HCT116 (cell line): Measurements from ENCODE around the gene MRGPRX2. TPM values are rescaled to one million over a fixed set of nuclear protein-coding genes. Genes with fewer than 3 reads are reported as not detected.

Experiments used
- ATAC-seq: fragments of 200-7000 bp; cut with Tn5 transposase; 2 replicates; pipeline ENCODE4 v1.9.1; 2020; ENCODE audit warnings: mild to moderate bottlenecking, moderate library complexity
- BruUV-seq: library from RNA; stranded (reverse); fragments of 400-500 nt; replicated peaks from 2 replicates; lab custom pipeline; 2021; lab: Mats Ljungman, UMichigan
- CTCF ChIA-PET: fragments of 300-600 bp; sonication (Branson Sonifier 250); formaldehyde crosslinking; loops from one replicate; lab custom pipeline; 2021; ENCODE audit warnings: antibody characterized with exemption; lab: Charles Lee
- POLR2A ChIA-PET: fragments of 300-600, 350-600 bp; sonication (Branson Sonifier 250); formaldehyde crosslinking; loops from one replicate; lab custom pipeline; 2021; ENCODE audit warnings: antibody characterized with exemption; lab: Charles Lee
- RAD21 ChIA-PET, 2 experiments: fragments of 300-600 bp; sonication (Branson Sonifier 250); formaldehyde crosslinking; loops; one replicate each; lab custom pipeline; 2023; ENCODE audit warnings: low total read pairs in 2 of 2; ENCODE audit not compliant: uncharacterized antibody in 2 of 2, unreplicated experiment in 2 of 2, low non-redundant PET in 1 of 2; lab: Charles Lee
- DNase-seq: peaks from one replicate; pipeline ENCODE4 v3.0.0-alpha.2; 2010; ENCODE audit warnings: low read depth, low spot score
- H2AFZ ChIP-seq: fragments of 200-600 bp; shearing (Covaris generic), sonication (generic); 2 replicates; pipeline ENCODE4 v1.6.1; 2017; ENCODE audit warnings: low read depth, mixed run types, mixed read lengths, antibody characterized with exemption, low read length; ENCODE audit not compliant: poor library complexity, severe bottlenecking
- H3K27ac ChIP-seq: 2 replicates; pipeline ENCODE4 v1.5.1; 2012; ENCODE audit warnings: low read depth, low read length
- H3K27me3 ChIP-seq: fragments of 200-600 bp; sonication (generic); 2 replicates; pipeline ENCODE4 v1.6.1; 2016; ENCODE audit warnings: mixed run types, low read length, mixed read lengths; ENCODE audit not compliant: insufficient read depth
- H3K36me3 ChIP-seq, 2 experiments: fragments of 200-500 bp in 1 of 2; fragments of 200-600 bp in 1 of 2; sonication (Bioruptor generic) in 1 of 2; sonication (generic) in 1 of 2; 2 replicates each; pipeline versions ENCODE4 v1.5.1 to v1.6.1; 2014 to 2016; ENCODE audit warnings: low read length in 2 of 2, inconsistent platforms in 1 of 2, mixed read lengths in 1 of 2, mixed run types in 1 of 2; ENCODE audit not compliant: insufficient read depth in 2 of 2, control insufficient read depth in 1 of 2
- H3K4me1 ChIP-seq, 2 experiments: fragments of 200-600 bp in 1 of 2; sonication (generic) in 1 of 2; 2 replicates each; pipeline versions ENCODE4 v1.5.1 to v1.6.1; 2012 to 2017; ENCODE audit warnings: low read length in 2 of 2, inconsistent platforms in 1 of 2, mild to moderate bottlenecking in 1 of 2, mixed read lengths in 1 of 2, mixed run types in 1 of 2, moderate library complexity in 1 of 2; ENCODE audit not compliant: insufficient read depth in 2 of 2, control insufficient read depth in 1 of 2
- H3K4me2 ChIP-seq: fragments of 200-600 bp; sonication (generic); 2 replicates; pipeline ENCODE4 v1.6.1; 2017; ENCODE audit warnings: mixed run types, low read length, mixed read lengths
- H3K4me3 ChIP-seq, 2 experiments: fragments of 200-600 bp in 1 of 2; sonication (generic) in 1 of 2; replicated peaks in 1 of 2; 2 replicates each; pipeline ENCODE4 v1.5.1; 2011 to 2016; ENCODE audit warnings: low read length in 2 of 2, control low read depth in 1 of 2, low read depth in 1 of 2, mild to moderate bottlenecking in 1 of 2, mixed read lengths in 1 of 2, mixed run types in 1 of 2
- H3K79me2 ChIP-seq: fragments of 200-600 bp; sonication (generic); 2 replicates; pipeline ENCODE4 v1.6.1; 2017; ENCODE audit warnings: mild to moderate bottlenecking, mixed run types, low read length, moderate library complexity, mixed read lengths; ENCODE audit not compliant: insufficient read depth
- H3K9ac ChIP-seq: fragments of 200-600 bp; sonication (generic); 2 replicates; pipeline ENCODE4 v1.6.1; 2016; ENCODE audit warnings: low read length, mixed read lengths
- H3K9me2 ChIP-seq: fragments of 200-600 bp; sonication (generic), shearing (Covaris generic); 2 replicates; pipeline ENCODE4 v1.6.1; 2017; ENCODE audit warnings: mixed run types, mild to moderate bottlenecking, moderate library complexity; ENCODE audit not compliant: insufficient read depth
- H3K9me3 ChIP-seq, 2 experiments: fragments of 200-500 bp in 1 of 2; fragments of 200-600 bp in 1 of 2; sonication (Bioruptor generic) in 1 of 2; sonication (generic) in 1 of 2; 2 replicates each; pipeline ENCODE4 v1.6.1; 2014 to 2017; ENCODE audit warnings: low read length in 2 of 2, mixed read lengths in 2 of 2, inconsistent platforms in 1 of 2, low read depth in 1 of 2, mild to moderate bottlenecking in 1 of 2, mixed run types in 1 of 2, moderate library complexity in 1 of 2; ENCODE audit not compliant: control insufficient read depth in 1 of 2, insufficient read depth in 1 of 2
- H4K20me1 ChIP-seq: fragments of 200-600 bp; sonication (generic), shearing (Covaris generic); 2 replicates; pipeline ENCODE4 v1.6.1; 2017; ENCODE audit warnings: mixed run types, mild to moderate bottlenecking, moderate library complexity; ENCODE audit not compliant: insufficient read depth
- CEBPB ChIP-seq: IDR thresholded peaks from 2 replicates; pipeline ENCODE4 v1.6.1; 2012; ENCODE audit warnings: low read depth
- EGR1 ChIP-seq: IDR thresholded peaks from 2 replicates; pipeline ENCODE4 v1.6.1; 2012; ENCODE audit warnings: low read depth
- FOSL1 ChIP-seq: IDR thresholded peaks from 2 replicates; pipeline ENCODE4 v1.6.1; 2012; ENCODE audit warnings: low read depth
- JUND ChIP-seq: IDR thresholded peaks from 2 replicates; pipeline ENCODE4 v1.6.1; 2012
- SIN3A ChIP-seq: IDR thresholded peaks from 2 replicates; pipeline ENCODE4 v1.6.1; 2012; ENCODE audit warnings: low read depth
- SP1 ChIP-seq: IDR thresholded peaks from 2 replicates; pipeline ENCODE4 v1.6.1; 2012; ENCODE audit warnings: low read depth
- SRF ChIP-seq: IDR thresholded peaks from 2 replicates; pipeline ENCODE4 v1.6.1; 2012; ENCODE audit warnings: low read depth
- TCF7L2 ChIP-seq: IDR thresholded peaks from 2 replicates; pipeline ENCODE4 v1.7.0; 2011; ENCODE audit warnings: borderline replicate concordance, inconsistent platforms; ENCODE audit not compliant: insufficient read depth, insufficient read length; ENCODE audit errors: extremely low read depth
- ZFX ChIP-seq: fragments of 450-650 bp; IDR thresholded peaks from 2 replicates; pipeline ENCODE4 v1.6.1; 2017
- intact Hi-C: fragments of 100-400 bp; cut with micrococcal nuclease; formaldehyde crosslinking; loops from 2 replicates; pipeline ENCODE4 v1.10.0; 2022
- total RNA-seq: library from RNA; stranded (reverse); gene quantifications from one replicate; pipeline ENCODE4 v1.2.1, GENCODE V29; 2021; ENCODE audit not compliant: unreplicated experiment
- TF ChIP-seq, protein P1 (sequence below): IDR thresholded peaks from 2 replicates; pipeline ENCODE4 v1.6.1; 2011; ENCODE audit warnings: mild to moderate bottlenecking, low read length, moderate library complexity; ENCODE audit not compliant: insufficient replicate concordance; ENCODE audit errors: extremely low read depth
- TF ChIP-seq, protein P2 (sequence below): IDR thresholded peaks from 2 replicates; pipeline ENCODE4 v1.6.1; 2012
- TF ChIP-seq, protein P3 (sequence below), 3 experiments: fragments of 200-600 bp in 1 of 3; sonication (generic) in 1 of 3; IDR thresholded peaks in 2 of 3; conservative IDR thresholded peaks in 1 of 3; 2 replicates each; pipeline ENCODE4 v1.5.1; 2012 to 2017; ENCODE audit warnings: low read depth in 2 of 3, low read length in 2 of 3, antibody characterized with exemption in 1 of 3, borderline replicate concordance in 1 of 3, control low read depth in 1 of 3, mild to moderate bottlenecking in 1 of 3, mixed read lengths in 1 of 3, mixed run types in 1 of 3, moderate library complexity in 1 of 3; ENCODE audit not compliant: insufficient read depth in 1 of 3
- TF ChIP-seq, protein P4 (sequence below): IDR thresholded peaks from 2 replicates; pipeline ENCODE4 v1.6.1; 2012; ENCODE audit warnings: low read depth

The MRGPRX2 gene
- total RNA-seq, 1 experiment from 2014 or later: not detected

DNA sequence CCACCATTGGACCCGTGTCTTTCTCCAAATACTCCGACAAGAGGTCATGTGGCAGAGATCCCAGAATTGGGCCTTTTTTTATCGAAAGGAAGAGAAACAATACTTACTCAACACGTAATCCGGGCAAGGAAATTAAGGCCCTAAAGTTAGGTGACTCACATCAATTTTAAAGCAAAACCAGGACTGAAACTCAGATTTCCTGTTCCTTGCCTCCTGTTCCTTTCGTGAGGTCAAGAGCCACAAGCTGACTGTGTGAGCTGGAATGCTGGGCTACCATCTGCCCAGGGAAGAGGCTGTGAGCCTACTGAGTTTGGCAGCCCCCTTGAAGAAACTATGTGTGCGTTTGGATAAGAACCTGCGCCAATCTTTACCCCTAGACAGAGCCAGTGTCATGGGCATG, 27.1 kb upstream of the MRGPRX2 start (continued):
- TF ChIP-seq, protein P1, sequence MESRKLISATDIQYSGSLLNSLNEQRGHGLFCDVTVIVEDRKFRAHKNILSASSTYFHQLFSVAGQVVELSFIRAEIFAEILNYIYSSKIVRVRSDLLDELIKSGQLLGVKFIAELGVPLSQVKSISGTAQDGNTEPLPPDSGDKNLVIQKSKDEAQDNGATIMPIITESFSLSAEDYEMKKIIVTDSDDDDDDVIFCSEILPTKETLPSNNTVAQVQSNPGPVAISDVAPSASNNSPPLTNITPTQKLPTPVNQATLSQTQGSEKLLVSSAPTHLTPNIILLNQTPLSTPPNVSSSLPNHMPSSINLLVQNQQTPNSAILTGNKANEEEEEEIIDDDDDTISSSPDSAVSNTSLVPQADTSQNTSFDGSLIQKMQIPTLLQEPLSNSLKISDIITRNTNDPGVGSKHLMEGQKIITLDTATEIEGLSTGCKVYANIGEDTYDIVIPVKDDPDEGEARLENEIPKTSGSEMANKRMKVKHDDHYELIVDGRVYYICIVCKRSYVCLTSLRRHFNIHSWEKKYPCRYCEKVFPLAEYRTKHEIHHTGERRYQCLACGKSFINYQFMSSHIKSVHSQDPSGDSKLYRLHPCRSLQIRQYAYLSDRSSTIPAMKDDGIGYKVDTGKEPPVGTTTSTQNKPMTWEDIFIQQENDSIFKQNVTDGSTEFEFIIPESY: no peak
- TF ChIP-seq JUND: no peak

DNA sequence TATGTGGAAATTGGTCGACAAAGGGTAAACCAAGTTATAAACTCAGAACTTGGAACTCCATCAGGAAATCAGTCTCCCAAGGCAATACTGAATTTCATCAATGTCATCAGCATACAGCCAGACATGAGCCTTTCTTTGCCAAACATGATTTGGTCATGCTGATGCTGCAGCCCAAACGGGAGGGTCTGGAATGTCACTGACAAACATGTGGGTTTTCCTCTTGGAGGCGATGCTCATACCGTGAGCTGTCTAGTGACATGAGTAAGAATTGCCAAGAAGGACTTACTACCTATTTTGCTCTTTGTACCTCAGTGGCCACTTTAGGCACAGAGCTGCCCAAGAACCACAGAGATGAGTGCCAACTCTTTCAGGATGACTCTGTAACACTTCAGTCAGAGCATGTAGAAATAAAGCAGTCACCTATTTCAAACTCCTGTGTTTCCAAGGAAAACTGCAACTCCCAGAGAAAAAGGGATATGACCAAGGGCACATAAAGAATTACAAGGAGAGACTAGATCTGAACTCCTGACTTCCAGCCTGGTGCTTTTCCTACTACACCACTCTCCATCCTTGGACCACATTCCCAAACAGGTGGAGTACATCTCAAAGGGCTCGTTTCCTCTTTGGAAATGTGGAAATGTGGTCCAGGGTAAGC, 24.3 kb upstream of the MRGPRX2 start:
- CTCF ChIA-PET: interaction anchor here (0.9 to 1.6 kb wide), 2 partner anchors 8 to 14 kb away, joined by 4 to 5 read pairs; no protein-coding TSS in a partner anchor

More for the DNA sequence above, 24.3 kb upstream of the MRGPRX2 start:
- Histone ChIP-seq H3K9ac (no peak overlapping the region), H3K79me2 (no peaks in the 10 kb centered on the region), H3K36me3 (no peaks in the 10 kb centered on the region), H3K9me3 (no peaks in the 10 kb centered on the region), H3K4me1 (peaks cover 0 to 17% of the 10 kb centered on the region in 2 experiments; a peak in 2 of 4 replicates), H4K20me1 (no peaks in the 10 kb centered on the region), H3K4me3 (no peak overlapping the region), H2AFZ (no peak overlapping the region), H3K4me2 (no peak overlapping the region), H3K27me3 (no peaks in the 10 kb centered on the region), H3K9me2 (no peaks in the 10 kb centered on the region), H3K27ac (no peak overlapping the region)
- BruUV-seq: no TSS peak
- TF ChIP-seq SP1 (no peak), ZFX (no peak), SIN3A (no peak), TCF7L2 (no peak), FOSL1 (no peak), EGR1 (no peak), SRF (no peak), JUND (no peak), CEBPB (no peak)
- TF ChIP-seq, protein P1: no peak
- TF ChIP-seq, protein P2, sequence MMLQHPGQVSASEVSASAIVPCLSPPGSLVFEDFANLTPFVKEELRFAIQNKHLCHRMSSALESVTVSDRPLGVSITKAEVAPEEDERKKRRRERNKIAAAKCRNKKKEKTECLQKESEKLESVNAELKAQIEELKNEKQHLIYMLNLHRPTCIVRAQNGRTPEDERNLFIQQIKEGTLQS: no peak
- TF ChIP-seq, protein P3, sequence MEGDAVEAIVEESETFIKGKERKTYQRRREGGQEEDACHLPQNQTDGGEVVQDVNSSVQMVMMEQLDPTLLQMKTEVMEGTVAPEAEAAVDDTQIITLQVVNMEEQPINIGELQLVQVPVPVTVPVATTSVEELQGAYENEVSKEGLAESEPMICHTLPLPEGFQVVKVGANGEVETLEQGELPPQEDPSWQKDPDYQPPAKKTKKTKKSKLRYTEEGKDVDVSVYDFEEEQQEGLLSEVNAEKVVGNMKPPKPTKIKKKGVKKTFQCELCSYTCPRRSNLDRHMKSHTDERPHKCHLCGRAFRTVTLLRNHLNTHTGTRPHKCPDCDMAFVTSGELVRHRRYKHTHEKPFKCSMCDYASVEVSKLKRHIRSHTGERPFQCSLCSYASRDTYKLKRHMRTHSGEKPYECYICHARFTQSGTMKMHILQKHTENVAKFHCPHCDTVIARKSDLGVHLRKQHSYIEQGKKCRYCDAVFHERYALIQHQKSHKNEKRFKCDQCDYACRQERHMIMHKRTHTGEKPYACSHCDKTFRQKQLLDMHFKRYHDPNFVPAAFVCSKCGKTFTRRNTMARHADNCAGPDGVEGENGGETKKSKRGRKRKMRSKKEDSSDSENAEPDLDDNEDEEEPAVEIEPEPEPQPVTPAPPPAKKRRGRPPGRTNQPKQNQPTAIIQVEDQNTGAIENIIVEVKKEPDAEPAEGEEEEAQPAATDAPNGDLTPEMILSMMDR (IDR thresholded peaks at IDR 0.05 in 2 of 3, conservative IDR thresholded peaks at IDR 0.05 in 1 of 3; ENCODE audit: borderline replicate concordance in 1 of 3, insufficient read depth in 1 of 3, low read depth in 2 of 3, low read length in 2 of 3): no peak
- TF ChIP-seq, protein P4, sequence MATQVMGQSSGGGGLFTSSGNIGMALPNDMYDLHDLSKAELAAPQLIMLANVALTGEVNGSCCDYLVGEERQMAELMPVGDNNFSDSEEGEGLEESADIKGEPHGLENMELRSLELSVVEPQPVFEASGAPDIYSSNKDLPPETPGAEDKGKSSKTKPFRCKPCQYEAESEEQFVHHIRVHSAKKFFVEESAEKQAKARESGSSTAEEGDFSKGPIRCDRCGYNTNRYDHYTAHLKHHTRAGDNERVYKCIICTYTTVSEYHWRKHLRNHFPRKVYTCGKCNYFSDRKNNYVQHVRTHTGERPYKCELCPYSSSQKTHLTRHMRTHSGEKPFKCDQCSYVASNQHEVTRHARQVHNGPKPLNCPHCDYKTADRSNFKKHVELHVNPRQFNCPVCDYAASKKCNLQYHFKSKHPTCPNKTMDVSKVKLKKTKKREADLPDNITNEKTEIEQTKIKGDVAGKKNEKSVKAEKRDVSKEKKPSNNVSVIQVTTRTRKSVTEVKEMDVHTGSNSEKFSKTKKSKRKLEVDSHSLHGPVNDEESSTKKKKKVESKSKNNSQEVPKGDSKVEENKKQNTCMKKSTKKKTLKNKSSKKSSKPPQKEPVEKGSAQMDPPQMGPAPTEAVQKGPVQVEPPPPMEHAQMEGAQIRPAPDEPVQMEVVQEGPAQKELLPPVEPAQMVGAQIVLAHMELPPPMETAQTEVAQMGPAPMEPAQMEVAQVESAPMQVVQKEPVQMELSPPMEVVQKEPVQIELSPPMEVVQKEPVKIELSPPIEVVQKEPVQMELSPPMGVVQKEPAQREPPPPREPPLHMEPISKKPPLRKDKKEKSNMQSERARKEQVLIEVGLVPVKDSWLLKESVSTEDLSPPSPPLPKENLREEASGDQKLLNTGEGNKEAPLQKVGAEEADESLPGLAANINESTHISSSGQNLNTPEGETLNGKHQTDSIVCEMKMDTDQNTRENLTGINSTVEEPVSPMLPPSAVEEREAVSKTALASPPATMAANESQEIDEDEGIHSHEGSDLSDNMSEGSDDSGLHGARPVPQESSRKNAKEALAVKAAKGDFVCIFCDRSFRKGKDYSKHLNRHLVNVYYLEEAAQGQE: no peak
- RAD21 ChIA-PET: no interaction called here
- ATAC-seq (no peak), DNase-seq (no peak)
- intact Hi-C loops: no loop called here
- POLR2A ChIA-PET: no interaction called here
